Left ventricle myocardium inferior (tissue), 1 donor: ENCODE data around the gene NHLH2. TPM values are rescaled to one million over a fixed set of nuclear protein-coding genes. Genes with fewer than 3 reads are reported as not detected.

Experiments
- DNase-seq: peaks from one replicate; pipeline ENCODE4 v3.0.0-alpha.2; 2020
- H3K27ac ChIP-seq: fragments of 200-600 bp; replicated peaks from 2 replicates; pipeline ENCODE4 v1.8.0; 2021
- H3K27me3 ChIP-seq: fragments of 200-600 bp; 2 replicates; pipeline ENCODE4 v1.8.0; 2021; ENCODE audit warnings: low read depth
- H3K36me3 ChIP-seq: fragments of 200-600 bp; 2 replicates; pipeline ENCODE4 v1.8.0; 2021
- H3K4me1 ChIP-seq: fragments of 200-600 bp; 2 replicates; pipeline ENCODE4 v1.8.0; 2021
- H3K4me3 ChIP-seq: fragments of 200-600 bp; 2 replicates; pipeline ENCODE4 v1.8.0; 2021; ENCODE audit warnings: mild to moderate bottlenecking, moderate library complexity
- H3K9me3 ChIP-seq: fragments of 200-600 bp; replicated peaks from 2 replicates; pipeline ENCODE4 v1.8.0; 2021
- intact Hi-C: fragments of 100-400 bp; cut with micrococcal nuclease; formaldehyde crosslinking; loops from one replicate; pipeline ENCODE4 v1.11.0; 2022
- long read RNA-seq: library from polyadenylated mRNA; unstranded; transcript quantifications from one replicate; pipeline ENCODE4 v2.0.0, GENCODE V29; 2021
- total RNA-seq: library from RNA; stranded (reverse); fragmentation: NEBNext Ultra II Directional; extraction: Animal tissue kit (Norgen Biotek cat#: 25700); gene quantifications from one replicate; pipeline ENCODE4 v1.2.1, GENCODE V29; 2021
- TF ChIP-seq, protein P1 (sequence below): fragments of 200-600 bp; IDR thresholded peaks from 2 replicates; pipeline ENCODE4 v1.8.0; 2021; ENCODE audit warnings: antibody characterized with exemption, mild to moderate bottlenecking, borderline replicate concordance
- donor health status: DM: no; HTN: yes; CAD: no; lungs with severe emphysema.

NHLH2 gene
- not detected for total RNA-seq
- long read RNA-seq: 0 reads

DNA sequence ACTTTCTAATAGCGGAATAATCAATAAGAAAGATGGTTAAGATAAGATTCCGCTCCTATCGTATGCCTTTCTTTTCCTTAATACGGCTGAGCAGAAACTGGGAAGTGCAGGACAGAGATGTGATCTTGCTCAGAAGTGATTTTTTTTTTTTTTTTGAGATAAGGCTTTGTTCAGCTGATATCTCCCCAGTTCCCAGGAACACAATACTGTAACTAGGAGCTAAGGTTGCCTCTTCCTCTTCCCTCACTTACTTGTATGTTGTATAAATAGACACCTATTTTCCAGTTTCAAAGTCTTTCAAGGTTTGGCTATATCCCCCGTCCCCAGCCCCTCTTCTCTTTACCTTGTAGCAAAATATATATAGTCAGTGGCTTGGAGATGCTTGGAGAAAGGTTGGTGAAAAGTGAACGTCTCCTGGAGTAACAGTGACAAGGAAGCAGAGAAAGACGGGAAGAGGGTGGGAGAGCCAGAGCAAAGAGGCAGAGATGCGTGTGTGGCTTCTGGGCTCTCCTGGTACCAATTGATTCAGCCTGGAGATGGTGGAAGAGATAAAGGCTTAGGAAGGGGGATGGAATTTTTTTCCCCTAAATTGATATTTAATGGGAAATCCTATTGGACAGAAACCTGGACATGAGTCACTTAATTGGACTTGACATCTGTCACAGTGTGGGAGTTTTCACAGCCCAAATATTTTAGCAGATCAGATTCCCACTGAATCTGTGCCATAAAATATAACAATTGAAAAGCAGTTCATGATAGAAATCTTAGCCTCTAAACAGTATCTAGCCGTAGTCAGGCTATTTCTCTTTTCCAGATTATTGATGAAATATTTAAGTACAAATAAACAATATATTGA lies at the start of gene NHLH2:
Gene NHLH2, minus strand, starts transcription at position 522 of the 856 bp plus-strand sequence. CDS start 2,754 bp downstream, outside the sequence.
- Histone ChIP-seq H3K36me3 (no peaks in the 10 kb centered on the region), H3K27me3 (peaks cover 99% of the 10 kb centered on the region), H3K9me3 (no peaks in the 10 kb centered on the region), H3K4me3 (no peak within 1 kb of the TSS), H3K4me1 (peaks cover 25% of the 10 kb centered on the region), H3K27ac (no peak within 1 kb of the TSS)
- no peak for DNase-seq
- TF ChIP-seq, protein P1, sequence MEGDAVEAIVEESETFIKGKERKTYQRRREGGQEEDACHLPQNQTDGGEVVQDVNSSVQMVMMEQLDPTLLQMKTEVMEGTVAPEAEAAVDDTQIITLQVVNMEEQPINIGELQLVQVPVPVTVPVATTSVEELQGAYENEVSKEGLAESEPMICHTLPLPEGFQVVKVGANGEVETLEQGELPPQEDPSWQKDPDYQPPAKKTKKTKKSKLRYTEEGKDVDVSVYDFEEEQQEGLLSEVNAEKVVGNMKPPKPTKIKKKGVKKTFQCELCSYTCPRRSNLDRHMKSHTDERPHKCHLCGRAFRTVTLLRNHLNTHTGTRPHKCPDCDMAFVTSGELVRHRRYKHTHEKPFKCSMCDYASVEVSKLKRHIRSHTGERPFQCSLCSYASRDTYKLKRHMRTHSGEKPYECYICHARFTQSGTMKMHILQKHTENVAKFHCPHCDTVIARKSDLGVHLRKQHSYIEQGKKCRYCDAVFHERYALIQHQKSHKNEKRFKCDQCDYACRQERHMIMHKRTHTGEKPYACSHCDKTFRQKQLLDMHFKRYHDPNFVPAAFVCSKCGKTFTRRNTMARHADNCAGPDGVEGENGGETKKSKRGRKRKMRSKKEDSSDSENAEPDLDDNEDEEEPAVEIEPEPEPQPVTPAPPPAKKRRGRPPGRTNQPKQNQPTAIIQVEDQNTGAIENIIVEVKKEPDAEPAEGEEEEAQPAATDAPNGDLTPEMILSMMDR: no peak
- intact Hi-C loops: no loop called here

- Histone ChIP-seq H3K4me1 (no peaks in the 10 kb centered on the region), H3K27ac (no peak overlapping the region), H3K9me3 (no peaks in the 10 kb centered on the region), H3K4me3 (no peak overlapping the region), H3K27me3 (no peaks in the 10 kb centered on the region), H3K36me3 (no peaks in the 10 kb centered on the region)
- DNase-seq: no peak
- TF ChIP-seq, protein P1: no peak
- intact Hi-C loops: no loop called here
Measured at GRCh38 chr1:115890580-115890979, 49.7 kb upstream of the NHLH2 start.

DNA sequence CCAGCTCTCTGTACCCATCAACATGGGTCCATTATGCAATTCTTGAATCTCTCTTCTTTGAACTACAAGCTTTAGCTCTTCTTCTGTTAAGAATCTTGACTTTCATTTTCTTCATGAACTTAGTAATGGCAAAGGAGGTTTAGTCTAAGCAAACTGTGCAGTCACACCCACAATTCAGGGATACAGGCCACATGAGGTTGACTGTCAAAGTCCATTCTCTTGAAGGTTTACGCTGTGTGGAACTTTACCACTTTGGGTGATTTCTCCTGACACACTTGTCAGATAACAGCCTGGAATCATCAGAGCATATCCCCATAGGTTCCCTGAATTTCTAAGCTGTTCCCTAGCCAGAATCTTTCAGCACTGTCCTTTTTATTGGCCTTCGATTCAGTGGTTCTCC lies 48.0 kb upstream of the NHLH2 start:
- H3K4me3 ChIP-seq: no peak overlapping the region
- TF ChIP-seq, protein P1: no peak
- no peak overlapping the region for H3K27ac ChIP-seq
- H3K36me3 ChIP-seq: no peaks in the 10 kb centered on the region
- peaks cover 5% of the 10 kb centered on the region for H3K27me3 ChIP-seq
- DNase-seq: no peak
- intact Hi-C loops: no loop called here
- H3K4me1 ChIP-seq: no peaks in the 10 kb centered on the region
- H3K9me3 ChIP-seq: no peaks in the 10 kb centered on the region

DNA sequence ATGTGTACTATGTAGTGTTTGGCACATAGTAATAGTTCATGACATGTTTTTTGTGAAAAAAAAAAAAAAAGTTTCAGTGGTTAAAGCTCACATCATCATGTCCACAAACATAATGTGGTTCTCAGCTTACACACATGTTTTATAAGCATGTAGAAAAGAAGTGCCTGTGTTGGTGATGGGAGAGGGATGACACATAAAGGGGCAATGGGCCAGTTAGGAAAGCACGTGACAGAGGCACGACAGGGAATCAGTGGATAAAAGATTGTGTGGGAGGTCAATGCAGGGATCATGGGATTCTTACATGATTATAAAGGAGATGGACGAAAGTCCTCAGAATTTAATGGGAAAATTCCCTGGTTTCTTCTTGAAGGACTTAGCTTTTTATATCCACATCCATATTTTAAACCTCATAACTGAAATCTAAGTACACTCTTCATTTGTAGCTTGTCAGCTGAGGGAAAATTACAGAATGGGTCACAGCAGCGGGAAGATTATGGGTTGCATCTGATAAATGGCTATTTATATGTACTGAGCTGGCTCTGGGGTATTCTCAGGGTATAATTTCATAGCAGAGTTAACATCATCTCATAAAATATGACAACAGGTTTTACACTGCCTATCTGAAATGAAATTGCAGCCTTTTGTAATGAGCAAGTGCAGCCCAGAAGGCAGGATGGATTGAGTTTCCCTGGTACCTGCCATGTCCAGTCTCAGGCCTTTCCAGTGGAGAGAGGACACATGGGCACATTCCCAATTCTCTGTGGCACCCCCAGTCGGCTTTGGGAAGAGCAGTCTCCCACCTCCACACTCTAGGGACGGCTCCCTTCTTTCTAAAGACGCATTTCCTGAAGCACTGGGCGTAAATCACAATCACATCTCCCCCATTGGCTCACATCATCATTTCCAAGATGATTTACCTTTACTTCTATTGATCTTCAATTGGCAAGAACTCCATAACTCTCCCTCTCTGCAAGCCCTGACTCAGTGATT lies 42.3 kb upstream of the NHLH2 start:
- intact Hi-C loops: no loop called here
- DNase-seq: no peak
- Histone ChIP-seq H3K36me3 (no peaks in the 10 kb centered on the region), H3K9me3 (no peaks in the 10 kb centered on the region), H3K4me1 (no peaks in the 10 kb centered on the region), H3K27ac (no peak overlapping the region), H3K4me3 (no peak overlapping the region), H3K27me3 (peaks cover 39% of the 10 kb centered on the region)
- TF ChIP-seq, protein P1: no peak

GRCh38 chr1:115880981-115881672 lies 40.2 kb upstream of the NHLH2 start:
- no peak for DNase-seq
- Histone ChIP-seq H3K4me3 (no peak overlapping the region), H3K36me3 (no peaks in the 10 kb centered on the region), H3K4me1 (no peaks in the 10 kb centered on the region), H3K27ac (no peak overlapping the region), H3K27me3 (peaks cover 45% of the 10 kb centered on the region), H3K9me3 (no peaks in the 10 kb centered on the region)
- TF ChIP-seq, protein P1: no peak
- intact Hi-C loops: no loop called here
